Natural killer cell (primary cell): ENCODE results near the gene GRIN2A. TPM values are rescaled to one million over a fixed set of nuclear protein-coding genes. Genes with fewer than 3 reads are reported as not detected.

Experiments
- ATAC-seq, 3 donors: fragments of 150-1000 bp in 2 of 3; fragments of 200-7000 bp in 1 of 3; cut with Tn5 transposase; 1 replicate in 1 of 3; 2 replicates in 2 of 3; pipeline ENCODE4 v1.10.0; 2021; ENCODE audit warnings: mild to moderate bottlenecking in 2 of 3, moderate library complexity in 2 of 3
- DNase-seq, 2 donors: peaks; one replicate each; pipeline versions ENCODE4 v3.0.0 to v3.0.0-alpha.2; 2013 to 2021; ENCODE audit warnings: mixed read lengths in 1 of 2
- H3K27ac ChIP-seq: one replicate; pipeline ENCODE4 v1.5.1; 2013; ENCODE audit warnings: mild to moderate bottlenecking, low read length
- H3K27me3 ChIP-seq: one replicate; pipeline ENCODE4 v1.6.1; 2013; ENCODE audit warnings: low read length; ENCODE audit not compliant: control insufficient read depth, insufficient read depth
- H3K36me3 ChIP-seq: one replicate; pipeline ENCODE4 v1.6.1; 2013; ENCODE audit warnings: low read length; ENCODE audit not compliant: control insufficient read depth, insufficient read depth
- H3K4me1 ChIP-seq: one replicate; pipeline ENCODE4 v1.6.1; 2013; ENCODE audit warnings: low read length; ENCODE audit not compliant: control insufficient read depth, insufficient read depth
- H3K4me3 ChIP-seq: one replicate; pipeline ENCODE4 v1.5.1; 2013; ENCODE audit warnings: low read length
- H3K9me3 ChIP-seq: one replicate; pipeline ENCODE4 v1.6.1; 2013; ENCODE audit warnings: low read length; ENCODE audit not compliant: control insufficient read depth, insufficient read depth
- H3K27ac Mint-ChIP-seq, 2 donors: one replicate each; pipeline ENCODE4 v1.8.0; 2022; ENCODE audit warnings: mild to moderate bottlenecking in 2 of 2, mixed read lengths in 2 of 2, moderate library complexity in 1 of 2
- H3K27me3 Mint-ChIP-seq, 2 donors: one replicate each; pipeline ENCODE4 v1.8.0; 2022; ENCODE audit warnings: low read depth in 2 of 2, mixed read lengths in 2 of 2
- H3K36me3 Mint-ChIP-seq: one replicate; pipeline ENCODE4 v1.8.0; 2022; ENCODE audit warnings: mixed read lengths
- H3K4me1 Mint-ChIP-seq, 2 donors: one replicate each; pipeline ENCODE4 v1.8.0; 2022; ENCODE audit warnings: mixed read lengths in 2 of 2
- H3K4me3 Mint-ChIP-seq: one replicate; pipeline ENCODE4 v1.8.0; 2022; ENCODE audit warnings: mild to moderate bottlenecking, moderate library complexity, mixed read lengths
- H3K9me3 Mint-ChIP-seq, 2 donors: one replicate each; pipeline ENCODE4 v1.8.0; 2022; ENCODE audit warnings: mixed read lengths in 2 of 2
- WGBS: methylation state at CpG from one replicate; pipeline ENCODE4 v1.1.7; 2013; ENCODE audit warnings: missing lambda C conversion rate; ENCODE audit not compliant: insufficient coverage; 5-methylcytosine and 5-hydroxymethylcytosine counted together
- intact Hi-C: fragments of 100-400 bp; cut with micrococcal nuclease; formaldehyde crosslinking; loops from one replicate; pipeline ENCODE4 v1.14.2; 2022
- total RNA-seq, 4 donors: library from RNA; stranded (reverse); fragments of 120-200 nt in 1 of 4; gene quantifications; one replicate each; pipeline versions ENCODE4 v1.2.3 to v1.2.4, GENCODE V29; 2013 to 2022
- TF ChIP-seq, protein P1 (sequence below): fragments of 200-600 bp; IDR thresholded peaks from one replicate; pipeline ENCODE4 v1.8.0; 2022; ENCODE audit warnings: antibody characterized with exemption

The GRIN2A gene
- total RNA-seq, 3 donors from 2014 or later (not counting 1 experiment from before 2014, with no cell fraction given) = not detected

DNA sequence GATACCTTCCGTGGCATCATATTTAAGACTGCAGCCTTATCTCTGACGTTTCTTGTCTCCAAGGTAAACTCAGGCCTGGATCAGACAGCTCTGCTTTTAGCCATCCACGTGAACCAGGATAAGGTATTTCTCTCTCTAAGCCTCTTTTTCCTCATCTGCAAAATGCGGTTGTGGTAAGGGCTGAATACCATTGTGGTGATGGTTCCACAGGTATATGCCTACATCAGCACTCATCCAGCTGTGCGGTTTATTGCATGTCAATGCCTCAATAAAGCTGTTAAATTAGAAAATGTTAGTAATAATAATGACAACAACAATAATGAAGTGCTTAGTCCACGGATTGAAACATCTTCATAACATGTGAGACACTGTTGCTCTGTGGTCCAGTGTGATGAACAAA is 104.4 kb downstream of the GRIN2A start:
- no peaks in the 10 kb centered on the region for H3K4me1 ChIP-seq
- no peaks in the 10 kb centered on the region for H3K9me3 ChIP-seq
- WGBS = 67% methylated on average over 4 of the region's 6 CpGs
- H3K4me3 ChIP-seq = no peak overlapping the region
- Mint-ChIP-seq H3K27ac (no peak overlapping the region), H3K4me1 (no peaks in the 10 kb centered on the region), H3K4me3 (no peak overlapping the region), H3K27me3 (peaks cover 2 to 7% of the 10 kb centered on the region in 2 donors), H3K36me3 (no peaks in the 10 kb centered on the region), H3K9me3 (no peaks in the 10 kb centered on the region)
- DNase-seq (no peak), ATAC-seq (no peak)
- H3K36me3 ChIP-seq = no peaks in the 10 kb centered on the region
- intact Hi-C loops = no loop called here
- TF ChIP-seq, protein P1, sequence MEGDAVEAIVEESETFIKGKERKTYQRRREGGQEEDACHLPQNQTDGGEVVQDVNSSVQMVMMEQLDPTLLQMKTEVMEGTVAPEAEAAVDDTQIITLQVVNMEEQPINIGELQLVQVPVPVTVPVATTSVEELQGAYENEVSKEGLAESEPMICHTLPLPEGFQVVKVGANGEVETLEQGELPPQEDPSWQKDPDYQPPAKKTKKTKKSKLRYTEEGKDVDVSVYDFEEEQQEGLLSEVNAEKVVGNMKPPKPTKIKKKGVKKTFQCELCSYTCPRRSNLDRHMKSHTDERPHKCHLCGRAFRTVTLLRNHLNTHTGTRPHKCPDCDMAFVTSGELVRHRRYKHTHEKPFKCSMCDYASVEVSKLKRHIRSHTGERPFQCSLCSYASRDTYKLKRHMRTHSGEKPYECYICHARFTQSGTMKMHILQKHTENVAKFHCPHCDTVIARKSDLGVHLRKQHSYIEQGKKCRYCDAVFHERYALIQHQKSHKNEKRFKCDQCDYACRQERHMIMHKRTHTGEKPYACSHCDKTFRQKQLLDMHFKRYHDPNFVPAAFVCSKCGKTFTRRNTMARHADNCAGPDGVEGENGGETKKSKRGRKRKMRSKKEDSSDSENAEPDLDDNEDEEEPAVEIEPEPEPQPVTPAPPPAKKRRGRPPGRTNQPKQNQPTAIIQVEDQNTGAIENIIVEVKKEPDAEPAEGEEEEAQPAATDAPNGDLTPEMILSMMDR = no peak
- no peak overlapping the region for H3K27ac ChIP-seq
- H3K27me3 ChIP-seq = no peaks in the 10 kb centered on the region

DNA sequence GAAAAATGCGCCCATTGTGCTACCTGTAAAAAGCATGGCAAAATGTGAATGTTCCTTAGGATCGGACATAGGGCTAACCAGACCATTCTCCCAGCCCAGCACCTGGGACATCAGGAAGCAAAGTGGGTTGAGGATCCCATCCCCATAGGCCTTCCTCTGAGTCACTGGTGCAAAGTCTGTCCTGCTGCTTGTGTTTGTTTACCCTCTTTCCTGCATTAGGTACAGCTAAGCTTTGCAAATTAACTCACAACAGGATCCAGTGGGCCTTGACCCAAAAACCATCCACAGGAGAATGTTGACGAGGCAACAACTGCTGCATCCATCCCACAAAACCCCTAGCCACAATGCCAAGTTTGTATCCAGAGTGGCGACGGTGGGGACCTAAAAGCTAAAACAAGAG is 106.2 kb downstream of the GRIN2A start:
- Histone ChIP-seq H3K36me3 (no peaks in the 10 kb centered on the region), H3K4me1 (no peaks in the 10 kb centered on the region), H3K27me3 (no peaks in the 10 kb centered on the region), H3K9me3 (no peaks in the 10 kb centered on the region), H3K27ac (no peak overlapping the region), H3K4me3 (no peak overlapping the region)
- H3K9me3 Mint-ChIP-seq = no peaks in the 10 kb centered on the region
- DNase-seq (no peak), ATAC-seq (no peak)
- intact Hi-C loops = no loop called here
- TF ChIP-seq, protein P1 = no peak
- H3K4me1 Mint-ChIP-seq = no peaks in the 10 kb centered on the region
- peaks cover 2 to 12% of the 10 kb centered on the region in 2 donors for H3K27me3 Mint-ChIP-seq
- H3K36me3 Mint-ChIP-seq = no peaks in the 10 kb centered on the region
- 89% methylated on average over 5 of the region's 5 CpGs for WGBS
- no peak overlapping the region for H3K4me3 Mint-ChIP-seq
- no peak overlapping the region for H3K27ac Mint-ChIP-seq

DNA sequence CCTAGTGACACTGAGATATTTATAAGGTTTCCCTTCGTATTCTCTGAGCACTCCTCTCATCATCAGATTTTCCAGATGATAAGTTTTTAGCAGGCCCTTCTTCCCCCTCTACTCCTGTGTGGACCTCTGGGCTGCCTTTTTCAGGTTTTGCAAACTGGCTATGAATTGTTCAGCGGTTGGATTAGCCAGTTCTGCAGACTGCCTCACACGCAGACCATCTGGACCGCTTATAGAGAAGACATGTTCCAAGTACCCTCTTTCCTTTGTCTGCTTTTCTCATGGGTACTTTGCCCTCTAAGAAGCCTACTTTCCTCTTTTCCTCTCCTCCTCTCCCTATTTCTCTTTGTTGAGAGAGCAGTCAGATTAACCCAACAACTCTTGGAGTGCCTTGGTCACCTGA is 111.6 kb downstream of the GRIN2A start:
- H3K36me3 Mint-ChIP-seq = no peaks in the 10 kb centered on the region
- no peak for ATAC-seq
- H3K27me3 ChIP-seq = no peaks in the 10 kb centered on the region
- H3K9me3 Mint-ChIP-seq = no peaks in the 10 kb centered on the region
- no peak for DNase-seq
- no peak overlapping the region for H3K27ac Mint-ChIP-seq
- no peaks in the 10 kb centered on the region for H3K4me1 Mint-ChIP-seq
- no peaks in the 10 kb centered on the region for H3K36me3 ChIP-seq
- H3K4me1 ChIP-seq = no peaks in the 10 kb centered on the region
- no peak overlapping the region for H3K27ac ChIP-seq
- WGBS = 81% methylated on average over 4 of the region's 4 CpGs
- H3K4me3 ChIP-seq = no peak overlapping the region
- H3K9me3 ChIP-seq = no peaks in the 10 kb centered on the region
- TF ChIP-seq, protein P1 = no peak
- peaks cover 0 to 11% of the 10 kb centered on the region in 2 donors for H3K27me3 Mint-ChIP-seq
- no peak overlapping the region for H3K4me3 Mint-ChIP-seq
- intact Hi-C loops = no loop called here

DNA sequence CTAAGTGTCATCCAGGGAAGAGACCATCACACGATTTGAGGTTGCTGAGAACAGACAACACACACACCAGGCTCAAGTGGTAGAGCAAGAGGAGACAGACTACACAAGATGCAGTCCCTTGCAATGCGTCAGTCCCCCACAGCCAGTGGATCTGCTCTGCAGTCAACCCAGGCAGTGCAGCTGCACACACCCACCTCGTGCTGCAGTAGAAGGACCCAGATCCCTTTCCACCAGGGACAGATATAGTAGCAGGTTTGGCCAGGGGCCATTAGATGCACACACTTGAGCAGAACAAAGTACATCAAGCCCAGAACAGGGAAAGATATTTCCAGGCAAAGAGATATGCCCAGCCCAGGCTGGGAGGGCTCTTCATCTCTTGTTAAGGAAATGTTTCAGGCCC is 112.9 kb downstream of the GRIN2A start:
- WGBS = 68% methylated on average over 3 of the region's 3 CpGs
- intact Hi-C loops = no loop called here
- no peak overlapping the region for H3K27ac ChIP-seq
- Mint-ChIP-seq H3K36me3 (no peaks in the 10 kb centered on the region), H3K27ac (no peak overlapping the region), H3K4me3 (no peak overlapping the region), H3K27me3 (peaks cover 0 to 11% of the 10 kb centered on the region in 2 donors), H3K9me3 (no peaks in the 10 kb centered on the region), H3K4me1 (no peaks in the 10 kb centered on the region)
- H3K36me3 ChIP-seq = no peaks in the 10 kb centered on the region
- H3K4me1 ChIP-seq = no peaks in the 10 kb centered on the region
- ATAC-seq = no peak
- H3K4me3 ChIP-seq = no peak overlapping the region
- DNase-seq = no peak
- H3K9me3 ChIP-seq = no peaks in the 10 kb centered on the region
- no peaks in the 10 kb centered on the region for H3K27me3 ChIP-seq
- TF ChIP-seq, protein P1 = no peak
